Neural progenitor cell (in vitro differentiated cells): ENCODE data around the gene IFNA4. TPM values are rescaled to one million over a fixed set of nuclear protein-coding genes. Genes with fewer than 3 reads are reported as not detected.
"Not testable (repeated sequence)": the region's sequence is repeated elsewhere in the genome, so short reads cannot be mapped to it uniquely, and the experiment has no call there.

Source experiments
- DNase-seq: peaks from one replicate; pipeline ENCODE4 v3.0.0-alpha.2; 2016; ENCODE audit warnings: low spot score
- H2AFZ ChIP-seq: fragments of 200-600 bp; sonication (generic); replicated peaks from 2 replicates; pipeline ENCODE4 v1.6.1; 2016; ENCODE audit warnings: antibody characterized with exemption
- H3F3A ChIP-seq: fragments of 200-600 bp; sonication (generic); 2 replicates; pipeline ENCODE4 v1.6.1; 2016; ENCODE audit warnings: antibody characterized with exemption, low read depth
- H3K27ac ChIP-seq: fragments of 200-600 bp; sonication (generic); 2 replicates; pipeline ENCODE4 v1.5.1; 2016; ENCODE audit warnings: mild to moderate bottlenecking
- H3K27me3 ChIP-seq: fragments of 200-600 bp; sonication (generic); 2 replicates; pipeline ENCODE4 v1.6.1; 2016; ENCODE audit warnings: mild to moderate bottlenecking, moderate library complexity
- H3K36me3 ChIP-seq: fragments of 200-600 bp; sonication (generic); 2 replicates; pipeline ENCODE4 v1.5.1; 2016
- H3K4me1 ChIP-seq: fragments of 200-600 bp; sonication (generic); 2 replicates; pipeline ENCODE4 v1.6.1; 2016; ENCODE audit warnings: mixed run types
- H3K4me2 ChIP-seq: fragments of 200-600 bp; sonication (generic); 2 replicates; pipeline ENCODE4 v1.6.1; 2016
- H3K4me3 ChIP-seq: fragments of 200-600 bp; sonication (generic); 2 replicates; pipeline ENCODE4 v1.5.1; 2016
- H3K79me2 ChIP-seq: fragments of 200-600 bp; sonication (generic); 2 replicates; pipeline ENCODE4 v1.6.1; 2016; ENCODE audit warnings: low read depth
- H3K9ac ChIP-seq: fragments of 200-600 bp; sonication (generic); 2 replicates; pipeline ENCODE4 v1.6.1; 2016
- H3K9me3 ChIP-seq: fragments of 200-600 bp; sonication (generic); 2 replicates; pipeline ENCODE4 v1.5.1; 2016; ENCODE audit warnings: low read depth
- H4K20me1 ChIP-seq: fragments of 200-600 bp; sonication (generic); 2 replicates; pipeline ENCODE4 v1.6.1; 2016; ENCODE audit warnings: low read depth
- H3K27ac Mint-ChIP-seq: 3 replicates; pipeline ENCODE4 v1.8.0; 2021; ENCODE audit warnings: mixed read lengths
- H3K27me3 Mint-ChIP-seq: 2 replicates; pipeline ENCODE4 v1.8.0; 2022; ENCODE audit warnings: low read depth, mild to moderate bottlenecking, inconsistent platforms, moderate library complexity, mixed read lengths; ENCODE audit not compliant: insufficient read depth
- H3K36me3 Mint-ChIP-seq: 3 replicates; pipeline ENCODE4 v1.8.0; 2021; ENCODE audit warnings: mixed read lengths
- H3K4me1 Mint-ChIP-seq: 3 replicates; pipeline ENCODE4 v1.8.0; 2021; ENCODE audit warnings: mixed read lengths
- H3K4me3 Mint-ChIP-seq: 3 replicates; pipeline ENCODE4 v1.8.0; 2021; ENCODE audit warnings: mild to moderate bottlenecking, moderate library complexity, mixed read lengths
- H3K9me3 Mint-ChIP-seq: 3 replicates; pipeline ENCODE4 v1.8.0; 2020; ENCODE audit warnings: mixed read lengths
- EZH2 ChIP-seq: fragments of 200-600 bp; sonication (generic); IDR thresholded peaks from 2 replicates; pipeline ENCODE4 v1.6.1; 2017; ENCODE audit warnings: antibody characterized with exemption, mild to moderate bottlenecking, moderate library complexity
- EZH2phosphoT487 ChIP-seq: fragments of 200-600 bp; sonication (generic); IDR thresholded peaks from 2 replicates; pipeline ENCODE4 v1.6.1; 2017; ENCODE audit warnings: antibody characterized with exemption
- total RNA-seq: library from RNA; depleted of rRNA; stranded (reverse); fragments of >200 nt; gene quantifications from 2 replicates; pipeline ENCODE4 v1.2.3, GENCODE V29; 2015; ENCODE audit warnings: low replicate concordance
- TF ChIP-seq, protein P1 (sequence below): fragments of 200-600 bp; sonication (generic); IDR thresholded peaks from 2 replicates; pipeline ENCODE4 v1.5.1; 2017; ENCODE audit warnings: antibody characterized with exemption, mild to moderate bottlenecking

Gene IFNA4
- total RNA-seq, 1 donor from 2014 or later, result not detected

DNA sequence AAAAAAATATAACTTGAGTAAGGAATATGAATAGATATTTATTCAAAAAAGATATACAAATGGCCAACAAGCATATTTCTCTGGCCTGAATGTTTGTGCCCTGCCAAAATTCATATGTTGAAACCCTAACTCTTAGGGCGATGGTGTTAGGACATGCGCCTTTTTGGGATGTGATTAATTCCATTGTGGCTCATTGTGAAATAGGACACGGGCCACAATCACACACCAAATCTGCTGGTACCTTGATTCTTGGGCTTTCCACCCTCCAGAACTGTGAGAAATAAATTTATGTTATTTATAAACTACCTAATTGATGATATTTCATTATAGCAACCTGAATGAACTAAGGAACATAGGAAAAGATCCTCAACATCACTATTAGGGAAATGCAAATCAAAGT, 15.2 kb downstream of the IFNA4 start:
- H2AFZ ChIP-seq, result no peak overlapping the region
- DNase-seq, result no peak
- Mint-ChIP-seq H3K27ac (no peak overlapping the region), H3K27me3 (peaks cover 4% of the 10 kb centered on the region), H3K36me3 (no peaks in the 10 kb centered on the region), H3K9me3 (no peaks in the 10 kb centered on the region), H3K4me3 (no peak overlapping the region), H3K4me1 (no peaks in the 10 kb centered on the region)
- H4K20me1 ChIP-seq, result no peaks in the 10 kb centered on the region
- no peaks in the 10 kb centered on the region for H3K36me3 ChIP-seq
- no peaks in the 10 kb centered on the region for H3K9me3 ChIP-seq
- H3K4me3 ChIP-seq, result no peak overlapping the region
- H3K79me2 ChIP-seq, result no peaks in the 10 kb centered on the region
- no peaks in the 10 kb centered on the region for H3K4me1 ChIP-seq
- TF ChIP-seq EZH2phosphoT487 (no peak), EZH2 (no peak)
- TF ChIP-seq, protein P1, sequence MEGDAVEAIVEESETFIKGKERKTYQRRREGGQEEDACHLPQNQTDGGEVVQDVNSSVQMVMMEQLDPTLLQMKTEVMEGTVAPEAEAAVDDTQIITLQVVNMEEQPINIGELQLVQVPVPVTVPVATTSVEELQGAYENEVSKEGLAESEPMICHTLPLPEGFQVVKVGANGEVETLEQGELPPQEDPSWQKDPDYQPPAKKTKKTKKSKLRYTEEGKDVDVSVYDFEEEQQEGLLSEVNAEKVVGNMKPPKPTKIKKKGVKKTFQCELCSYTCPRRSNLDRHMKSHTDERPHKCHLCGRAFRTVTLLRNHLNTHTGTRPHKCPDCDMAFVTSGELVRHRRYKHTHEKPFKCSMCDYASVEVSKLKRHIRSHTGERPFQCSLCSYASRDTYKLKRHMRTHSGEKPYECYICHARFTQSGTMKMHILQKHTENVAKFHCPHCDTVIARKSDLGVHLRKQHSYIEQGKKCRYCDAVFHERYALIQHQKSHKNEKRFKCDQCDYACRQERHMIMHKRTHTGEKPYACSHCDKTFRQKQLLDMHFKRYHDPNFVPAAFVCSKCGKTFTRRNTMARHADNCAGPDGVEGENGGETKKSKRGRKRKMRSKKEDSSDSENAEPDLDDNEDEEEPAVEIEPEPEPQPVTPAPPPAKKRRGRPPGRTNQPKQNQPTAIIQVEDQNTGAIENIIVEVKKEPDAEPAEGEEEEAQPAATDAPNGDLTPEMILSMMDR, result no peak
- no peak overlapping the region for H3K4me2 ChIP-seq
- no peak overlapping the region for H3K9ac ChIP-seq
- H3K27ac ChIP-seq, result no peak overlapping the region
- H3K27me3 ChIP-seq, result peaks cover 22% of the 10 kb centered on the region
- no peaks in the 10 kb centered on the region for H3F3A ChIP-seq

DNA sequence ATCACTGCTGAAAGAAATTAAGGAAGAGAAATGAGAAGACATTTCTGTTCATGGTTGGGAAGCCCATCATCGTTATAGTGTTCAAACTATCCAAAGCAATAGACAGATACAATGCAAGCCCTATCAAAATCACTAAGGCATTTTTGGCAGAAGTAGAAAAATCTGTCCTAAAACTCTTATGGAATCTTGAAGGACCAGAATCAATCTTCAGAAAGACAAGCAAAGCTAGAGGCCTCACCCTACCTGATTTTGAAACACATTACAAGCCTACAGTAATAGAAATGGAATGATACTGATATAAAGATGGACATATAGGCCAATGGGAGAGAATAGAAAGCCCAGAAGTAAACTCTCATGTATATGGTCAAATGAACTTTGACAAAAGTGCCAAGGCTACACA, 16.0 kb downstream of the IFNA4 start:
- Histone ChIP-seq H3K4me3 (no peak overlapping the region), H3K27ac (no peak overlapping the region), H3K4me2 (no peak overlapping the region), H3F3A (no peaks in the 10 kb centered on the region), H3K4me1 (no peaks in the 10 kb centered on the region), H2AFZ (no peak overlapping the region), H3K36me3 (no peaks in the 10 kb centered on the region), H4K20me1 (no peaks in the 10 kb centered on the region), H3K27me3 (peaks cover 16% of the 10 kb centered on the region), H3K79me2 (no peaks in the 10 kb centered on the region), H3K9ac (no peak overlapping the region), H3K9me3 (no peaks in the 10 kb centered on the region)
- no peaks in the 10 kb centered on the region for H3K4me1 Mint-ChIP-seq
- no peak overlapping the region for H3K27ac Mint-ChIP-seq
- no peaks in the 10 kb centered on the region for H3K9me3 Mint-ChIP-seq
- no peak for DNase-seq
- TF ChIP-seq EZH2 (no peak), EZH2phosphoT487 (no peak)
- TF ChIP-seq, protein P1, result no peak
- H3K36me3 Mint-ChIP-seq, result no peaks in the 10 kb centered on the region
- H3K27me3 Mint-ChIP-seq, result peaks cover 4% of the 10 kb centered on the region
- no peak overlapping the region for H3K4me3 Mint-ChIP-seq

- H4K20me1 ChIP-seq, H3K9me3 Mint-ChIP-seq, H3K9ac ChIP-seq, H3K4me3 ChIP-seq, H3K4me2 ChIP-seq, H3F3A ChIP-seq, H3K4me1 Mint-ChIP-seq, H3K27ac ChIP-seq, H3K27me3 Mint-ChIP-seq, H3K9me3 ChIP-seq, H3K79me2 ChIP-seq, H3K36me3 ChIP-seq, H3K27me3 ChIP-seq, H3K4me1 ChIP-seq, H3K36me3 Mint-ChIP-seq, H3K4me3 Mint-ChIP-seq, DNase-seq, H3K27ac Mint-ChIP-seq, H2AFZ ChIP-seq: not testable (repeated sequence)
Observed at GRCh38 chr9:21166560-21166959, 20.8 kb downstream of the IFNA4 start, which contains the start of gene IFNA21. TSS of gene IFNA21 (minus strand) at chr9:21166660. CDS start at chr9:21166612, 48 bp downstream.

DNA sequence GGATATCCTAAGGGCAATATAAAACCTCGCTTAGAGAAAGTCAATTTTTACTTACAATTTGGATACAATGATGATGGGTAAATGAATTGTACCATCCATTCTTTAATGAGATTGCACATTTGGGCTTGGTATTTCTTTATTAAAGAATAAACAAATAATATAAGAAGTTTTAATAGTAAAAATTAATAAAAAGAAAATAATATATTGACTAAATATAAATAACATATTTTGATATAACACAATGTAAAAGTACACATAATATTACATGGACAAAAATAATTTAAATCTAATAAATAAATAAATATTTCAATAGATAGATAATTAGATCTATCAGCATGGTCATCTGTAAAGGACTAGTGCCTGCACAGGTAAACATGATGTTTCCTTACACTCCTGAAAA, 21.9 kb downstream of the IFNA4 start:
- H3K9ac ChIP-seq, result no peak overlapping the region
- H3K9me3 Mint-ChIP-seq, result peaks cover 3% of the 10 kb centered on the region
- no peak overlapping the region for H3K4me3 Mint-ChIP-seq

More for the DNA sequence above, 21.9 kb downstream of the IFNA4 start:
- Mint-ChIP-seq H3K27ac (no peak overlapping the region), H3K27me3 (peaks cover 2% of the 10 kb centered on the region), H3K36me3 (no peaks in the 10 kb centered on the region), H3K4me1 (no peaks in the 10 kb centered on the region)
- Histone ChIP-seq H3K4me3 (no peak overlapping the region), H3K27me3 (no peaks in the 10 kb centered on the region), H2AFZ (no peak overlapping the region), H3K4me1 (no peaks in the 10 kb centered on the region), H3K27ac (no peak overlapping the region), H3K4me2 (no peak overlapping the region), H4K20me1 (no peaks in the 10 kb centered on the region), H3F3A (no peaks in the 10 kb centered on the region), H3K9me3 (no peaks in the 10 kb centered on the region), H3K36me3 (no peaks in the 10 kb centered on the region), H3K79me2 (no peaks in the 10 kb centered on the region)
- no peak for DNase-seq
- TF ChIP-seq, protein P1, result no peak
- TF ChIP-seq EZH2phosphoT487, result no peak
- TF ChIP-seq EZH2, result no peak
